Activated naive CD4-positive, alpha-beta T cell treated with anti-CD3 and anti-CD28 coated beads, Interleukin-2, amount 50 U/mL, for 72 hours (primary cell): ENCODE results near the gene MFSD2A. TPM values are rescaled to one million over a fixed set of nuclear protein-coding genes. Genes with fewer than 3 reads are reported as not detected.
A peak's percentile ranks its signal among the peaks of the same experiment; 100 is the strongest.

Source experiments
- ATAC-seq, 2 donors: fragments of 150-1000 bp; cut with Tn5 transposase; 2 replicates each; pipeline ENCODE4 v1.10.0; 2021; ENCODE audit warnings: mild to moderate bottlenecking in 2 of 2, moderate library complexity in 2 of 2
- DNase-seq, 2 donors: peaks; one replicate each; pipeline ENCODE4 v3.0.0; 2021 to 2022; ENCODE audit warnings: low spot score in 2 of 2
- H3K27ac Mint-ChIP-seq, 2 donors: one replicate each; pipeline ENCODE4 v1.8.0; 2022; ENCODE audit warnings: mild to moderate bottlenecking in 2 of 2, mixed read lengths in 2 of 2
- H3K36me3 Mint-ChIP-seq, 2 donors: one replicate each; pipeline ENCODE4 v1.8.0; 2022; ENCODE audit warnings: mixed read lengths in 2 of 2
- H3K9me3 Mint-ChIP-seq, 2 donors: one replicate each; pipeline ENCODE4 v1.8.0; 2022; ENCODE audit warnings: mixed read lengths in 2 of 2
- total RNA-seq, 2 donors: library from RNA; stranded (reverse); gene quantifications; one replicate each; pipeline ENCODE4 v1.2.3, GENCODE V29; 2022

MFSD2A gene
- total RNA-seq, 2 donors from 2014 or later: 2.6 to 7.1 TPM

- ATAC-seq (no peak), DNase-seq (no peak)
- H3K36me3 Mint-ChIP-seq: no peaks in the 10 kb centered on the region
- no peak overlapping the region for H3K27ac Mint-ChIP-seq
- no peaks in the 10 kb centered on the region for H3K9me3 Mint-ChIP-seq
Observed at GRCh38 chr1:39933956-39934941, 20.7 kb upstream of the MFSD2A start.

GRCh38 chr1:39936724-39937491 lies 18.0 kb upstream of the MFSD2A start:
- Mint-ChIP-seq H3K36me3 (no peaks in the 10 kb centered on the region), H3K27ac (no peak overlapping the region), H3K9me3 (no peaks in the 10 kb centered on the region)
- ATAC-seq: no peak
- no peak for DNase-seq

- peak overlapping the region in 1 of 2 donors; percentile 18 for H3K27ac Mint-ChIP-seq
- ATAC-seq: no peak
- H3K36me3 Mint-ChIP-seq: no peaks in the 10 kb centered on the region
- DNase-seq: no peak
- H3K9me3 Mint-ChIP-seq: no peaks in the 10 kb centered on the region
Observed at GRCh38 chr1:39938856-39939255, 16.1 kb upstream of the MFSD2A start.

- H3K27ac Mint-ChIP-seq: no peak overlapping the region
- H3K36me3 Mint-ChIP-seq: no peaks in the 10 kb centered on the region
- no peak for ATAC-seq
- no peaks in the 10 kb centered on the region for H3K9me3 Mint-ChIP-seq
- DNase-seq: no peak
Observed at GRCh38 chr1:39940253-39940652, 14.7 kb upstream of the MFSD2A start.

- ATAC-seq (no peak), DNase-seq (no peak)
- Mint-ChIP-seq H3K36me3 (no peaks in the 10 kb centered on the region), H3K9me3 (no peaks in the 10 kb centered on the region), H3K27ac (no peak overlapping the region)
Observed at GRCh38 chr1:39940980-39941871, 13.7 kb upstream of the MFSD2A start.

- H3K9me3 Mint-ChIP-seq: no peaks in the 10 kb centered on the region
- ATAC-seq (no peak), DNase-seq (no peak)
- no peaks in the 10 kb centered on the region for H3K36me3 Mint-ChIP-seq
- H3K27ac Mint-ChIP-seq: no peak overlapping the region
Observed at GRCh38 chr1:39943471-39944290, 11.3 kb upstream of the MFSD2A start.

GRCh38 chr1:39944410-39945112 lies 10.4 kb upstream of the MFSD2A start:
- ATAC-seq (peak in 1 of 2 donors; percentile 40), DNase-seq (no peak)
- Mint-ChIP-seq H3K27ac (no peak overlapping the region), H3K9me3 (no peaks in the 10 kb centered on the region), H3K36me3 (no peaks in the 10 kb centered on the region)

- no peak overlapping the region for H3K27ac Mint-ChIP-seq
- H3K36me3 Mint-ChIP-seq: peaks cover 0 to 6% of the 10 kb centered on the region in 2 donors
- H3K9me3 Mint-ChIP-seq: peaks cover 0 to 6% of the 10 kb centered on the region in 2 donors
- DNase-seq (no peak), ATAC-seq (no peak)
Observed at GRCh38 chr1:39946216-39946615, 8.7 kb upstream of the MFSD2A start.

GRCh38 chr1:39947260-39947659 lies 7.7 kb upstream of the MFSD2A start:
- DNase-seq: no peak
- no peak for ATAC-seq
- Mint-ChIP-seq H3K9me3 (peaks cover 0 to 6% of the 10 kb centered on the region in 2 donors), H3K27ac (no peak overlapping the region), H3K36me3 (peaks cover 0 to 6% of the 10 kb centered on the region in 2 donors)

GRCh38 chr1:39949891-39950290 lies 5.1 kb upstream of the MFSD2A start:
- H3K36me3 Mint-ChIP-seq: peaks cover 0 to 6% of the 10 kb centered on the region in 2 donors
- peaks cover 0 to 6% of the 10 kb centered on the region in 2 donors for H3K9me3 Mint-ChIP-seq
- no peak overlapping the region for H3K27ac Mint-ChIP-seq
- ATAC-seq (no peak), DNase-seq (no peak)

GRCh38 chr1:39951926-39952325 lies 3.0 kb upstream of the MFSD2A start:
- H3K36me3 Mint-ChIP-seq: peaks cover 0 to 6% of the 10 kb centered on the region in 2 donors
- no peak for ATAC-seq
- DNase-seq: no peak
- no peak overlapping the region for H3K27ac Mint-ChIP-seq
- peaks cover 0 to 6% of the 10 kb centered on the region in 2 donors for H3K9me3 Mint-ChIP-seq

GRCh38 chr1:39952359-39953110 lies 2.4 kb upstream of the MFSD2A start:
- Mint-ChIP-seq H3K9me3 (peaks cover 0 to 6% of the 10 kb centered on the region in 2 donors), H3K27ac (no peak overlapping the region), H3K36me3 (peaks cover 0 to 6% of the 10 kb centered on the region in 2 donors)
- no peak for DNase-seq
- ATAC-seq: no peak

- no peak for ATAC-seq
- Mint-ChIP-seq H3K9me3 (peaks cover 0 to 6% of the 10 kb centered on the region in 2 donors), H3K27ac (peak overlapping the region in 1 of 2 donors; percentile 54), H3K36me3 (peaks cover 0 to 6% of the 10 kb centered on the region in 2 donors)
- no peak for DNase-seq
Observed at GRCh38 chr1:39954324-39954869, 548 bp upstream of the MFSD2A start.
